ENCODE results near the gene HDLBP. TPM values are rescaled to one million over a fixed set of nuclear protein-coding genes. Genes with fewer than 3 reads are reported as not detected.

Gene HDLBP
- total RNA-seq, 1 donor from 2014 or later, result 405 TPM

DNA sequence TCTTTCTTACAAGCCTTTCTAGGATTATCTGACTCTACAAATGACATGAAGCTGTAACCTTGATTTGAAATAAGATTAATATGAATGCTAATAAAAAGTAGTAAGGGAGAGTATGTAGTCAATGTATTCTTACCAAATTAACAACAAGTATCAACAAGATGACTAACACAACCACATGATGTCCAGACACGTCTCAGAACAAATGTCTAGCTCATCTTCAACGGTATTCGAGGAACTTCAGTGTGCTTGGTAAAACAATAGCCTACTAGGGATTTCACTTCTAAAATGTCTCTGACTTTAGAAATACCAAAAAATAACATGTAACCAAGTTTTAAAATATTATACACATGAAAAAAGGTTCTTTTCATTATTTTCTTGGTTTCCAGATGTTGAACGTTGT is 3.4 kb downstream of the HDLBP start:
- DNase-seq (ENCODE audit: low read depth), result no peak
- no peaks in the 10 kb centered on the region for H3K27me3 ChIP-seq (ENCODE audit: control insufficient read depth, insufficient read depth, low read length)
- no peak overlapping the region for H3K4me3 ChIP-seq (ENCODE audit: low read depth, low read length)
- no peaks in the 10 kb centered on the region for H3K36me3 ChIP-seq (ENCODE audit: control insufficient read depth, insufficient read depth, low read length)
- TF ChIP-seq, protein P1, sequence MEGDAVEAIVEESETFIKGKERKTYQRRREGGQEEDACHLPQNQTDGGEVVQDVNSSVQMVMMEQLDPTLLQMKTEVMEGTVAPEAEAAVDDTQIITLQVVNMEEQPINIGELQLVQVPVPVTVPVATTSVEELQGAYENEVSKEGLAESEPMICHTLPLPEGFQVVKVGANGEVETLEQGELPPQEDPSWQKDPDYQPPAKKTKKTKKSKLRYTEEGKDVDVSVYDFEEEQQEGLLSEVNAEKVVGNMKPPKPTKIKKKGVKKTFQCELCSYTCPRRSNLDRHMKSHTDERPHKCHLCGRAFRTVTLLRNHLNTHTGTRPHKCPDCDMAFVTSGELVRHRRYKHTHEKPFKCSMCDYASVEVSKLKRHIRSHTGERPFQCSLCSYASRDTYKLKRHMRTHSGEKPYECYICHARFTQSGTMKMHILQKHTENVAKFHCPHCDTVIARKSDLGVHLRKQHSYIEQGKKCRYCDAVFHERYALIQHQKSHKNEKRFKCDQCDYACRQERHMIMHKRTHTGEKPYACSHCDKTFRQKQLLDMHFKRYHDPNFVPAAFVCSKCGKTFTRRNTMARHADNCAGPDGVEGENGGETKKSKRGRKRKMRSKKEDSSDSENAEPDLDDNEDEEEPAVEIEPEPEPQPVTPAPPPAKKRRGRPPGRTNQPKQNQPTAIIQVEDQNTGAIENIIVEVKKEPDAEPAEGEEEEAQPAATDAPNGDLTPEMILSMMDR (IDR thresholded peaks at IDR 0.05; ENCODE audit: insufficient read depth, low read length, poor library complexity, severe bottlenecking), result no peak

DNA sequence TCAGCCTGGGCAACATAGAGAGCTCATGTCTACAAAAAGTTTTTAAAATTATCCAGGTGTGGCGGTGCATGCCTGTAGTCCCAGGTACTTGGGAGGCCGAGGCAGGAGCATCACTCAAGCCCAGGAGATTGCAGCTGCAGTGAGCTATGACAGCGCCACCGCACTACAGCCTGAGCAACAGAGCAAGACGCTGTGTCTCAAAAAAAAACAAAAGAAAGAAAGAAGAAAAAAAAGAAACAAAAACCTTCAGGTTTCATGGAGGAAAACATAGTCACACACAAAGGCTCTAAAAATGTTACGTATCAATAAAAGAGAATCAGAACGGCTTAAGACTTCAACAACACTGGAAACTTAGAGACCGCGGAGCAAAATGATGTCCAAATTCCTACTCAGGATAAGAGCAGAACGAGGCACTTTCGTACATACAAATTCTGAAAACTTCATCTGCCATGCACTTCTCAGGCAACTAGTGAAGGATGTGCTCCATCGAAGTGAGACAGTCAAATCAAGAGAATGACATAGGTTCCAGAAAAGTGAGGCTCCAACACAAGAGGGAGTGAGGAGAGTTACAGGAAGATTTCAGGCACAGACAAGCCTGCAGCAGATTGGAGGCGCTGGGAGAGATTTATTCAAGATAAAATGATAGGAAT is 4.4 kb downstream of the HDLBP start:
- Histone ChIP-seq H3K27me3 (ENCODE audit: control insufficient read depth, insufficient read depth, low read length) (no peaks in the 10 kb centered on the region), H3K4me3 (ENCODE audit: low read depth, low read length) (no peak overlapping the region), H3K36me3 (ENCODE audit: control insufficient read depth, insufficient read depth, low read length) (no peaks in the 10 kb centered on the region)
- DNase-seq (ENCODE audit: low read depth), result no peak
- TF ChIP-seq, protein P1 (IDR thresholded peaks at IDR 0.05; ENCODE audit: insufficient read depth, low read length, poor library complexity, severe bottlenecking), result no peak

DNA sequence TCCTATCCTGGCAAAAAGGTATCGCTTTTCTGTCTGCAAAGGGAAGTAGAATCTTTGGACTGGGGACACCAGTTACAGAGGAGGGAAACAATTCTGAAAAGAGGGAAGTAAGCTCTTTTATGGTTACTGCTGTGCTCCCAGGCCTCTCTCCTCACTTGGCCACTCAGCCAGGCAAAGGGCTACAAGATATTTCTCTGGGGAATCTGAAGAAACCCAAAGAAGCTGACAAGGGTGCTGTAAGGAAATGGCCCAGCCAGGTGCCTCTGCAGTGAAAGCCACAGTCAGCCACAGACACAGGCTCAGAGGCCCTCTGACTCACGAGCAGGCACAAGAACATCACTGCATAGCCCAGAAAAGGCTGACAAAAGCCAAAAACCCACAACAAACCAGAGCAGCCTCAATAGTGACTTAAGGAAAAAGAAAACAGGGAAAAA is 5.8 kb downstream of the HDLBP start:
- TF ChIP-seq, protein P1 (IDR thresholded peaks at IDR 0.05; ENCODE audit: insufficient read depth, low read length, poor library complexity, severe bottlenecking), result no peak
- Histone ChIP-seq H3K36me3 (ENCODE audit: control insufficient read depth, insufficient read depth, low read length) (no peaks in the 10 kb centered on the region), H3K4me3 (ENCODE audit: low read depth, low read length) (no peak overlapping the region), H3K27me3 (ENCODE audit: control insufficient read depth, insufficient read depth, low read length) (no peaks in the 10 kb centered on the region)
- no peak for DNase-seq (ENCODE audit: low read depth)

DNA sequence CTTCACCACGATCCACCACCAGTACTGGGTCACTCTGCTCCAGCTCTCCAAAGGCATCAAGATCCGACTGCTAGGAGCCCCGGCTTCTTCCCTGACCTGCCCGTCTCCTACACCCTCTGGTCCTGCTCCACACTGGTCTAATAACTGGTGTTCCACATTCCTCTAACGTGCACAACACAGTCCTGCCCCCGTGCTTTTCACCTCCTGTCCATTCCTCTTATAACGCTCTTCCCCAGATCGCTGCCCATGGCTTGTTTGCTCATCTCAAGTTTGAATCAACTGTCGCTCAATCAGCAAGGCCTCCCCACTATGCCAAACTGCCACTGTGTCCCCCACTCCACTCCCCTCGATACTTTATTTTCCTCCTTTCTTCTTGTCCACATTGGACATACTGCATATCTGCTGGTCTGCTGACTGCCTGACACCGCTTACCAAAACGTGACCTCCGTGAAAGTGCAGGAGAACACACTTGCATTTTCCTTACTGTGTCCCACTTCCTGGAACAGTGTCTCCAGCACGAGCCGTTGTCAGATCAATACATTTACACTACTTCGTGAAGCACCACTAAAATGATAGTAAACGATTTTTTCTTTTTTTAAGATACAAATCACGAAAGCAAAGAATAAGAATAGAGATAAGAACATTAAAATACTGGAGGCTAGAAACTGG is 6.5 kb downstream of the HDLBP start:
- no peak overlapping the region for H3K4me3 ChIP-seq (ENCODE audit: low read depth, low read length)
- no peaks in the 10 kb centered on the region for H3K27me3 ChIP-seq (ENCODE audit: control insufficient read depth, insufficient read depth, low read length)
- H3K36me3 ChIP-seq (ENCODE audit: control insufficient read depth, insufficient read depth, low read length), result no peaks in the 10 kb centered on the region
- TF ChIP-seq, protein P1 (IDR thresholded peaks at IDR 0.05; ENCODE audit: insufficient read depth, low read length, poor library complexity, severe bottlenecking), result no peak
- no peak for DNase-seq (ENCODE audit: low read depth)

DNA sequence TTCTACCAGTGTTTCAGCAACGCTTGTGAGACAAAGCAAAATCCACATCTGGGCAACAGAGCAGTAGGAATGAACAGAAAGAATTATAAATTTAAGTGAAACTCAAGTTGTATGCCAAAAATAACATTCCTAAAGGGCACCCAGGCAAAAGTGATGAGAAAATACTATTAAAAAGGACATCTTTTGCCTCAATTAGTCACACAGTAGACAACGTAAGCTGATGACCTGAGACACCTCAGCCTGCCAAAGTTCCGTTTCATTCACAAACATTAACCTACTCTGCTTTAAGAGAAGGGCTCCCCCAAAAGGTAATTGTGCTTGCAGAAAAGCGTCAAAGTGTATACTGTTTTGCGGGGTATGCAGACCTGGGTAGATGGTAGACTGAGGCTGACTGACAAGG is 7.2 kb downstream of the HDLBP start:
- Histone ChIP-seq H3K36me3 (ENCODE audit: control insufficient read depth, insufficient read depth, low read length) (no peaks in the 10 kb centered on the region), H3K27me3 (ENCODE audit: control insufficient read depth, insufficient read depth, low read length) (no peaks in the 10 kb centered on the region), H3K4me3 (ENCODE audit: low read depth, low read length) (no peak overlapping the region)
- TF ChIP-seq, protein P1 (IDR thresholded peaks at IDR 0.05; ENCODE audit: insufficient read depth, low read length, poor library complexity, severe bottlenecking), result no peak
- DNase-seq (ENCODE audit: low read depth), result no peak

Data from kidney epithelial cell (primary cell).